Fibroblast of lung (primary cell): Measurements from ENCODE around the gene PDGFC. TPM values are rescaled to one million over a fixed set of nuclear protein-coding genes. Genes with fewer than 3 reads are reported as not detected.
A peak's percentile ranks its signal among the peaks of the same experiment; 100 is the strongest.

Experiments used
- DNase-seq, 2 donors: peaks; one replicate each; pipeline versions ENCODE4 v3.0.0 to v3.0.0-alpha.2; 2010; ENCODE audit warnings: low read depth in 2 of 2
- H2AFZ ChIP-seq: 2 replicates; pipeline ENCODE4 v1.5.1; 2012; ENCODE audit warnings: low read length, control low read depth, inconsistent platforms
- H3K27ac ChIP-seq: 2 replicates; pipeline ENCODE4 v1.5.1; 2011; ENCODE audit warnings: low read length, control low read depth; ENCODE audit not compliant: insufficient read depth
- H3K27me3 ChIP-seq: 2 replicates; pipeline ENCODE4 v1.5.1; 2011; ENCODE audit warnings: mild to moderate bottlenecking, low read length; ENCODE audit not compliant: control insufficient read depth, insufficient read depth
- H3K36me3 ChIP-seq: 2 replicates; pipeline ENCODE4 v1.5.1; 2011; ENCODE audit warnings: low read length; ENCODE audit not compliant: control insufficient read depth, insufficient read depth
- H3K4me1 ChIP-seq: 2 replicates; pipeline ENCODE4 v1.5.1; 2011; ENCODE audit warnings: low read length; ENCODE audit not compliant: control insufficient read depth, insufficient read depth; ENCODE audit errors: extremely low read depth
- H3K4me2 ChIP-seq: 2 replicates; pipeline ENCODE4 v1.5.1; 2011; ENCODE audit warnings: low read length, control low read depth; ENCODE audit not compliant: insufficient read depth; ENCODE audit errors: extremely low read depth
- H3K4me3 ChIP-seq, 4 experiments: fragments of 200-600 bp in 1 of 4; sonication (generic) in 1 of 4; replicated peaks in 1 of 4; 2 replicates each; pipeline ENCODE4 v1.5.1; 2011 to 2016; ENCODE audit warnings: low read length in 4 of 4, low read depth in 3 of 4, mild to moderate bottlenecking in 3 of 4, control low read depth in 2 of 4, inconsistent platforms in 1 of 4, mixed read lengths in 1 of 4; ENCODE audit not compliant: insufficient read depth in 1 of 4; ENCODE audit errors: control extremely low read depth in 1 of 4
- H3K79me2 ChIP-seq: 2 replicates; pipeline ENCODE4 v1.5.1; 2012; ENCODE audit warnings: mild to moderate bottlenecking, low read length, inconsistent platforms; ENCODE audit not compliant: control insufficient read depth, insufficient read depth
- H3K9ac ChIP-seq: 2 replicates; pipeline ENCODE4 v1.5.1; 2011; ENCODE audit warnings: mild to moderate bottlenecking, low read length, control low read depth; ENCODE audit not compliant: insufficient read depth
- H3K9me3 ChIP-seq: 2 replicates; pipeline ENCODE4 v1.5.1; 2012; ENCODE audit warnings: low read depth, low read length; ENCODE audit not compliant: control insufficient read depth, insufficient read depth
- H4K20me1 ChIP-seq: 2 replicates; pipeline ENCODE4 v1.5.1; 2011; ENCODE audit warnings: low read length; ENCODE audit not compliant: control insufficient read depth, insufficient read depth; ENCODE audit errors: extremely low read depth
- CTCF ChIP-seq, 2 donors: IDR thresholded peaks in 1 of 2; conservative IDR thresholded peaks in 1 of 2; 1 replicate in 1 of 2; 2 replicates in 1 of 2; pipeline ENCODE4 v1.5.1; 2011 to 2012; ENCODE audit warnings: low read length in 2 of 2, control low read depth in 1 of 2, inconsistent platforms in 1 of 2, low read depth in 1 of 2, mild to moderate bottlenecking in 1 of 2
- EZH2 ChIP-seq: IDR thresholded peaks from 2 replicates; pipeline ENCODE4 v1.5.1; 2012; ENCODE audit warnings: low read length, control low read depth, mild to moderate bottlenecking; ENCODE audit errors: missing control alignments
- polyA plus RNA-seq, 2 donors: library from polyadenylated mRNA; depleted of rRNA in 1 of 2; stranded (reverse) in 1 of 2; unstranded in 1 of 2; fragments of >200 nt; gene quantifications; 2 replicates each; pipeline ENCODE4 v1.2.1, GENCODE V29; 2011 to 2012; ENCODE audit warnings: missing spikeins in 1 of 2
- total RNA-seq: library from RNA; depleted of rRNA; stranded (reverse); fragments of >200 nt; gene quantifications from 2 replicates; pipeline ENCODE4 v1.2.1, GENCODE V29; 2014

Gene PDGFC
- total and polyA plus RNA-seq, 2 donors (not counting 1 experiment from before 2014, with no cell fraction given), result 43.4 to 103 TPM

GRCh38 chr4:156892805-156893204, 78.8 kb downstream of the PDGFC start:
- peaks cover 68% of the 10 kb centered on the region for H3K79me2 ChIP-seq

GRCh38 chr4:156889616-156890594, 81.7 kb downstream of the PDGFC start:
- H3K27ac ChIP-seq, result no peak overlapping the region
- peak; percentile 77 to 79 for DNase-seq
- no peaks in the 10 kb centered on the region for H4K20me1 ChIP-seq
- peaks cover 65% of the 10 kb centered on the region for H3K79me2 ChIP-seq
- no peak overlapping the region for H2AFZ ChIP-seq
- no peak overlapping the region for H3K4me3 ChIP-seq
- no peaks in the 10 kb centered on the region for H3K27me3 ChIP-seq
- TF ChIP-seq EZH2 (no peak), CTCF (conservative IDR thresholded peaks at IDR 0.05 in 1 of 2, IDR thresholded peaks at IDR 0.05 in 1 of 2; ENCODE audit: low read depth in 1 of 2, low read length in 2 of 2) (no peak)
- H3K9me3 ChIP-seq, result no peaks in the 10 kb centered on the region
- H3K36me3 ChIP-seq, result no peaks in the 10 kb centered on the region
- no peak overlapping the region for H3K9ac ChIP-seq
- H3K4me2 ChIP-seq, result peak overlapping the region; percentile 58
- H3K4me1 ChIP-seq, result no peaks in the 10 kb centered on the region

More at GRCh38 chr4:156892805-156893204, 78.8 kb downstream of the PDGFC start:
- no peaks in the 10 kb centered on the region for H3K27me3 ChIP-seq
- H3K27ac ChIP-seq, result no peak overlapping the region
- no peaks in the 10 kb centered on the region for H4K20me1 ChIP-seq
- no peaks in the 10 kb centered on the region for H3K36me3 ChIP-seq
- TF ChIP-seq EZH2 (no peak), CTCF (conservative IDR thresholded peaks at IDR 0.05 in 1 of 2, IDR thresholded peaks at IDR 0.05 in 1 of 2; ENCODE audit: low read depth in 1 of 2, low read length in 2 of 2) (no peak)
- H3K4me1 ChIP-seq, result no peaks in the 10 kb centered on the region
- H3K4me3 ChIP-seq, result no peak overlapping the region
- no peak overlapping the region for H2AFZ ChIP-seq
- no peaks in the 10 kb centered on the region for H3K9me3 ChIP-seq
- no peak for DNase-seq
- no peak overlapping the region for H3K9ac ChIP-seq
- H3K4me2 ChIP-seq, result no peak overlapping the region

GRCh38 chr4:156888762-156889161, 82.8 kb downstream of the PDGFC start:
- no peak for TF ChIP-seq CTCF (conservative IDR thresholded peaks at IDR 0.05 in 1 of 2, IDR thresholded peaks at IDR 0.05 in 1 of 2; ENCODE audit: low read depth in 1 of 2, low read length in 2 of 2)
- TF ChIP-seq EZH2, result no peak
- Histone ChIP-seq H3K36me3 (no peaks in the 10 kb centered on the region), H3K9me3 (no peaks in the 10 kb centered on the region), H3K27ac (no peak overlapping the region), H3K4me1 (no peaks in the 10 kb centered on the region), H3K27me3 (no peaks in the 10 kb centered on the region), H3K79me2 (peaks cover 62% of the 10 kb centered on the region), H3K4me2 (no peak overlapping the region), H4K20me1 (no peaks in the 10 kb centered on the region), H3K9ac (no peak overlapping the region), H3K4me3 (no peak overlapping the region), H2AFZ (no peak overlapping the region)
- peak; percentile 49 to 92 for DNase-seq
